Body of pancreas (tissue), 4 donors: ENCODE results near the gene NMNAT3. TPM values are rescaled to one million over a fixed set of nuclear protein-coding genes. Genes with fewer than 3 reads are reported as not detected.

ENCODE experiments used
- ATAC-seq: fragments of 150-250 bp; one replicate; pipeline ENCODE4 v1.9.1; 2016
- DNase-seq, 4 donors: peaks; one replicate each; pipeline ENCODE4 v3.0.0-alpha.2; 2019
- H3K27ac ChIP-seq, 4 donors: fragments of 200-600 bp; sonication (generic); 1 replicate in 3 of 4; 2 replicates in 1 of 4; pipeline versions ENCODE4 v1.5.1 to v1.6.1; 2016 to 2019; ENCODE audit warnings: mild to moderate bottlenecking in 1 of 4, mixed read lengths in 1 of 4, moderate library complexity in 1 of 4
- H3K27me3 ChIP-seq, 2 donors: fragments of 200-600 bp; sonication (generic); one replicate each; pipeline ENCODE4 v1.6.0; 2016; ENCODE audit warnings: mild to moderate bottlenecking in 1 of 2
- H3K36me3 ChIP-seq, 2 donors: fragments of 200-600 bp; sonication (generic); replicated peaks in 1 of 2; 2 replicates each; pipeline ENCODE4 v1.5.1; 2016; ENCODE audit warnings: low read depth in 2 of 2; ENCODE audit not compliant: insufficient read depth in 1 of 2
- H3K4me1 ChIP-seq: fragments of 200-600 bp; sonication (generic); one replicate; pipeline ENCODE4 v1.6.0; 2016
- H3K4me3 ChIP-seq, 2 donors: fragments of 200-600 bp; sonication (generic); 1 replicate in 1 of 2; 2 replicates in 1 of 2; pipeline ENCODE4 v1.5.1; 2016 to 2019
- H3K9me3 ChIP-seq, 3 donors: fragments of 200-600 bp; sonication (generic); 1 replicate in 2 of 3; 2 replicates in 1 of 3; pipeline ENCODE4 v1.5.1; 2016
- POLR2A ChIP-seq, 3 donors: fragments of 450-650 bp; IDR thresholded peaks; one replicate each; pipeline ENCODE4 v1.6.1; 2016; ENCODE audit warnings: antibody characterized with exemption in 3 of 3, mild to moderate bottlenecking in 2 of 3
- WGBS, 2 donors: methylation state at CpG; one replicate each; pipeline ENCODE4 v1.1.5; 2017; 5-methylcytosine and 5-hydroxymethylcytosine counted together
- intact Hi-C: fragments of 100-400 bp; cut with DNase I; formaldehyde crosslinking; loops from one replicate; pipeline ENCODE4 v1.15.1; 2023
- total RNA-seq, 2 donors: library from RNA; depleted of rRNA; stranded (reverse); fragments of >200 nt; gene quantifications; one replicate each; pipeline ENCODE4 v1.1.0, GENCODE V29; 2016
- TF ChIP-seq, protein P1 (sequence below), 7 experiments: fragments of 450-650 bp in 4 of 7; fragments of 200-600 bp in 3 of 7; sonication (generic) in 3 of 7; IDR thresholded peaks; one replicate each; pipeline ENCODE4 v1.5.1; 2016 to 2019; ENCODE audit warnings: antibody characterized with exemption in 7 of 7

The NMNAT3 gene
- total RNA-seq, 2 donors from 2014 or later: 5.7 to 12.9 TPM

DNA sequence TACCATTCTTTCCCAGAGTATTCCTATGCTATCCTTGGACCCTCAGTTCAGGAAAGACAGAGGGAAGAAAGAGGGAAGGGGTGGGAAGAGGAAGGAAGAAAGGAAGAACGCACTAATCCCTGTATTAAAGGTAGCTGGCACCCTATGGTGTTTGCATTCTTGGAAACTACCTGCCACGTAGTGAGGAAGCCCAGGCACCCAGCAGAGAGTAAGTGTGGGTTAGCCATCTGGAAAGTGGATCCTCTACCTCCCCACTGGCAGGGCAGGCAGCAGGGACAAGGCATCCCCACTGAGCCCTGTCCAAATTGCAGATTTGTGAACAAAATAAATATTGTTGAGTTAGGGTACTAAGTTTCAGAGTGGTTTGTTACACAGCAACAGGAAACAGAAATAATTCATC, 147.1 kb downstream of the NMNAT3 start:
- H3K4me3 ChIP-seq: no peak overlapping the region
- intact Hi-C loops: no loop called here
- no peak for TF ChIP-seq POLR2A (IDR thresholded peaks at IDR 0.05)
- TF ChIP-seq, protein P1, sequence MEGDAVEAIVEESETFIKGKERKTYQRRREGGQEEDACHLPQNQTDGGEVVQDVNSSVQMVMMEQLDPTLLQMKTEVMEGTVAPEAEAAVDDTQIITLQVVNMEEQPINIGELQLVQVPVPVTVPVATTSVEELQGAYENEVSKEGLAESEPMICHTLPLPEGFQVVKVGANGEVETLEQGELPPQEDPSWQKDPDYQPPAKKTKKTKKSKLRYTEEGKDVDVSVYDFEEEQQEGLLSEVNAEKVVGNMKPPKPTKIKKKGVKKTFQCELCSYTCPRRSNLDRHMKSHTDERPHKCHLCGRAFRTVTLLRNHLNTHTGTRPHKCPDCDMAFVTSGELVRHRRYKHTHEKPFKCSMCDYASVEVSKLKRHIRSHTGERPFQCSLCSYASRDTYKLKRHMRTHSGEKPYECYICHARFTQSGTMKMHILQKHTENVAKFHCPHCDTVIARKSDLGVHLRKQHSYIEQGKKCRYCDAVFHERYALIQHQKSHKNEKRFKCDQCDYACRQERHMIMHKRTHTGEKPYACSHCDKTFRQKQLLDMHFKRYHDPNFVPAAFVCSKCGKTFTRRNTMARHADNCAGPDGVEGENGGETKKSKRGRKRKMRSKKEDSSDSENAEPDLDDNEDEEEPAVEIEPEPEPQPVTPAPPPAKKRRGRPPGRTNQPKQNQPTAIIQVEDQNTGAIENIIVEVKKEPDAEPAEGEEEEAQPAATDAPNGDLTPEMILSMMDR (IDR thresholded peaks at IDR 0.05): no peak
- DNase-seq: no peak
- WGBS, 2 donors: 75 to 76% methylated on average over 2 of the region's 2 CpGs
- no peaks in the 10 kb centered on the region for H3K27me3 ChIP-seq
- H3K4me1 ChIP-seq: peaks cover 81% of the 10 kb centered on the region
- ATAC-seq: no peak
- peak overlapping the region in 1 of 4 donors; percentile 12 for H3K27ac ChIP-seq
- no peaks in the 10 kb centered on the region for H3K9me3 ChIP-seq
- H3K36me3 ChIP-seq: peaks cover 0 to 5% of the 10 kb centered on the region in 2 donors

GRCh38 chr3:139529662-139530061, 148.1 kb downstream of the NMNAT3 start:
- WGBS, 2 donors: 83 to 87% methylated on average over 4 of the region's 4 CpGs
- TF ChIP-seq POLR2A (IDR thresholded peaks at IDR 0.05): no peak
- TF ChIP-seq, protein P1 (IDR thresholded peaks at IDR 0.05): no peak
- H3K27me3 ChIP-seq: no peaks in the 10 kb centered on the region
- ATAC-seq (no peak), DNase-seq (peak in 1 of 4 donors; percentile 3)
- no peak overlapping the region for H3K4me3 ChIP-seq
- peaks cover 71% of the 10 kb centered on the region for H3K4me1 ChIP-seq
- no peak overlapping the region for H3K27ac ChIP-seq
- H3K9me3 ChIP-seq: no peaks in the 10 kb centered on the region
- H3K36me3 ChIP-seq: peaks cover 0 to 5% of the 10 kb centered on the region in 2 donors
- intact Hi-C loops: no loop called here

DNA sequence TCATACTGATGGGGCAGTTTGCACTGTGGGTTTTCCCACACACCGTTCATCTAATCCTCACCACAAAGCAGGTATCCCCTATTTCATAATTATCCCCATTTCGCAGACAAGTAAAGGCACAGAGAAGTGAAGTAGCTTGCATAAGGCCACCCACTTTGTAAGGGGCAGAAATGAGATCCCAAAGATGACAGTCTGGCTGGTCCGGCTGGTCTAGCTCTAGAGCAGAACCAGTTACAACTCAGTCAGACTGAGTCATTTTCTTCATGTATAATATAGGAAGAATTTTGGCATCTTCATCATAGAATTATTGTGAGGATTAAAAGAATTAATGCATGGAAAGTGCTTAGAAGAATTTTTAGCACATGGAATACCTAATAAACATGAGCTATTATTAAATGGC, 148.8 kb downstream of the NMNAT3 start:
- Histone ChIP-seq H3K9me3 (no peaks in the 10 kb centered on the region), H3K4me3 (no peak overlapping the region), H3K27ac (peak overlapping the region in 1 of 4 donors; percentile 0), H3K4me1 (peaks cover 63% of the 10 kb centered on the region), H3K27me3 (no peaks in the 10 kb centered on the region), H3K36me3 (peaks cover 0 to 5% of the 10 kb centered on the region in 2 donors)
- 88 to 91% methylated on average over 3 of the region's 3 CpGs for WGBS, 2 donors
- no peak for ATAC-seq
- intact Hi-C loops: no loop called here
- no peak for DNase-seq
- TF ChIP-seq, protein P1 (IDR thresholded peaks at IDR 0.05): no peak
- TF ChIP-seq POLR2A (IDR thresholded peaks at IDR 0.05): no peak

GRCh38 chr3:139528281-139528680, 149.5 kb downstream of the NMNAT3 start:
- Histone ChIP-seq H3K27ac (no peak overlapping the region), H3K36me3 (peaks cover 0 to 5% of the 10 kb centered on the region in 2 donors), H3K9me3 (no peaks in the 10 kb centered on the region), H3K4me3 (no peak overlapping the region), H3K4me1 (peaks cover 57% of the 10 kb centered on the region), H3K27me3 (no peaks in the 10 kb centered on the region)
- TF ChIP-seq POLR2A (IDR thresholded peaks at IDR 0.05): no peak
- TF ChIP-seq, protein P1 (IDR thresholded peaks at IDR 0.05): no peak
- ATAC-seq (no peak), DNase-seq (peak in 3 of 4 donors; percentile 35 to 75 (median 59))
- intact Hi-C loops: no loop called here
- WGBS, 2 donors: 66 to 100% methylated on average over 1 to 2 of the region's 2 CpGs

- Histone ChIP-seq H3K4me1 (peaks cover 53% of the 10 kb centered on the region), H3K27me3 (no peaks in the 10 kb centered on the region), H3K9me3 (no peaks in the 10 kb centered on the region), H3K27ac (no peak overlapping the region), H3K36me3 (peaks cover 0 to 5% of the 10 kb centered on the region in 2 donors), H3K4me3 (no peak overlapping the region)
- no peak for ATAC-seq
- no peak for DNase-seq
- WGBS, 2 donors: 91 to 96% methylated on average over 5 of the region's 5 CpGs
- TF ChIP-seq, protein P1 (IDR thresholded peaks at IDR 0.05): no peak
- no peak for TF ChIP-seq POLR2A (IDR thresholded peaks at IDR 0.05)
- intact Hi-C loops: no loop called here
Observed at GRCh38 chr3:139527265-139527664, 150.5 kb downstream of the NMNAT3 start.
